HepG2 (cell line): Measurements from ENCODE around the gene TRAPPC12. TPM values are rescaled to one million over a fixed set of nuclear protein-coding genes. Genes with fewer than 3 reads are reported as not detected.

Source experiments
- ATAC-seq: fragments of 200-7000 bp; cut with Tn5 transposase; 3 replicates; pipeline ENCODE4 v1.9.1; 2020; ENCODE audit warnings: mild to moderate bottlenecking, moderate library complexity
- BruUV-seq: library from RNA; stranded (reverse); fragments of 400-500 nt; replicated peaks from 2 replicates; lab custom pipeline; 2021; lab: Mats Ljungman, UMichigan
- CTCF ChIA-PET: fragments of 300-600 bp; formaldehyde crosslinking; extraction: SDS; loops from one replicate; lab custom pipeline; 2021; ENCODE audit warnings: low total read pairs, inconsistent platforms, low intra/inter-chr PET ratio; lab: Yijun Ruan, JAX
- POLR2A ChIA-PET: fragments of 350-600 bp; sonication (Branson Sonifier 250); formaldehyde crosslinking; loops from one replicate; lab custom pipeline; 2020; ENCODE audit warnings: antibody characterized with exemption, inconsistent platforms; lab: Yijun Ruan, JAX
- DNase-seq: peaks from one replicate; pipeline ENCODE4 v3.0.0-alpha.2; 2015; ENCODE audit warnings: low spot score
- FAIRE-seq: peaks from 3 replicates; lab custom pipeline; 2011; peaks lifted over from hg19 to GRCh38; lab: Jason Lieb, UNC
- H2AFZ ChIP-seq: one replicate; pipeline ENCODE4 v1.6.1; 2011; ENCODE audit warnings: low read length, inconsistent platforms
- H3K27ac ChIP-seq: fragments of 300-600 bp; 3 replicates; pipeline ENCODE4 v1.8.0; 2011; ENCODE audit warnings: mixed run types, mild to moderate bottlenecking, mixed read lengths, low read length, inconsistent platforms; ENCODE audit not compliant: insufficient read depth; ENCODE audit errors: extremely low read length
- H3K27me3 ChIP-seq, 2 experiments: fragments of 200-600 bp in 1 of 2; 2 replicates in 1 of 2; 3 replicates in 1 of 2; pipeline versions ENCODE4 v1.6.0 to v1.8.0; 2011; ENCODE audit warnings: low read length in 2 of 2, mild to moderate bottlenecking in 2 of 2, moderate library complexity in 2 of 2, inconsistent platforms in 1 of 2; ENCODE audit not compliant: insufficient read depth in 2 of 2, control insufficient read depth in 1 of 2
- H3K36me3 ChIP-seq, 2 experiments: fragments of 200-600 bp in 1 of 2; replicated peaks in 1 of 2; 2 replicates in 1 of 2; 3 replicates in 1 of 2; pipeline versions ENCODE4 v1.5.1 to v1.8.0; 2011; ENCODE audit warnings: low read length in 2 of 2, inconsistent platforms in 1 of 2; ENCODE audit not compliant: insufficient read depth in 2 of 2, control insufficient read depth in 1 of 2
- H3K4me1 ChIP-seq: 2 replicates; pipeline ENCODE4 v1.5.1; 2012; ENCODE audit warnings: low read length, inconsistent platforms; ENCODE audit not compliant: insufficient read depth
- H3K4me2 ChIP-seq: 2 replicates; pipeline ENCODE4 v1.6.0; 2011; ENCODE audit warnings: low read depth, low read length, inconsistent platforms
- H3K4me3 ChIP-seq, 3 experiments: fragments of 200-600 bp in 1 of 3; sonication (generic), shearing (Covaris generic) in 1 of 3; replicated peaks in 1 of 3; 2 replicates each; pipeline ENCODE4 v1.5.1; 2011 to 2016; ENCODE audit warnings: low read length in 3 of 3, inconsistent platforms in 2 of 3, low read depth in 2 of 3, mild to moderate bottlenecking in 2 of 3, control low read depth in 1 of 3, mixed read lengths in 1 of 3; ENCODE audit not compliant: insufficient read depth in 1 of 3
- H3K79me2 ChIP-seq: one replicate; pipeline ENCODE4 v1.6.1; 2011; ENCODE audit warnings: low read length, inconsistent platforms; ENCODE audit not compliant: insufficient read depth
- H3K9ac ChIP-seq: 2 replicates; pipeline ENCODE4 v1.6.0; 2011; ENCODE audit warnings: mild to moderate bottlenecking, low read depth, low read length, inconsistent platforms; ENCODE audit not compliant: insufficient read depth
- H3K9me3 ChIP-seq: 2 replicates; pipeline ENCODE4 v1.5.1; 2012; ENCODE audit warnings: mild to moderate bottlenecking, low read length
- H4K20me1 ChIP-seq: 2 replicates; pipeline ENCODE4 v1.6.0; 2011; ENCODE audit warnings: inconsistent platforms, mild to moderate bottlenecking, low read length, moderate library complexity; ENCODE audit not compliant: insufficient read depth
- KDM5A ChIP-seq: fragments of 200-600 bp; sonication (generic); IDR thresholded peaks from 2 replicates; pipeline ENCODE4 v1.7.0; 2018; ENCODE audit warnings: antibody characterized with exemption, mild to moderate bottlenecking, low read length, borderline replicate concordance
- KLF15 ChIP-seq: sonication (generic); formaldehyde crosslinking; IDR thresholded peaks from 2 replicates; pipeline ENCODE4 v1.8.1; 2023; ENCODE audit warnings: borderline replicate concordance, mild to moderate bottlenecking, inconsistent platforms, missing genetic modification reagents, mixed read lengths
- PHF21A ChIP-seq: sonication (generic); formaldehyde crosslinking; IDR thresholded peaks from 2 replicates; pipeline ENCODE4 v1.5.0; 2020; ENCODE audit warnings: mild to moderate bottlenecking, missing genetic modification reagents
- SCMH1 ChIP-seq: sonication (generic); formaldehyde crosslinking; IDR thresholded peaks from 2 replicates; pipeline ENCODE4 v1.9.0; 2021; ENCODE audit warnings: missing genetic modification reagents, mild to moderate bottlenecking, borderline replicate concordance
- ZNF224 ChIP-seq: sonication (generic); formaldehyde crosslinking; IDR thresholded peaks from 2 replicates; pipeline ENCODE4 v1.5.0; 2020; ENCODE audit warnings: mild to moderate bottlenecking, missing genetic modification reagents
- ZNF841 ChIP-seq: sonication (generic); formaldehyde crosslinking; IDR thresholded peaks from 2 replicates; pipeline ENCODE4 v1.8.1; 2023; ENCODE audit warnings: missing genetic modification reagents, borderline replicate concordance
- WGBS: methylation state at CpG from one replicate; pipeline ENCODE4 v1.1.6; 2017; ENCODE audit warnings: low lambda C conversion rate; 5-methylcytosine and 5-hydroxymethylcytosine counted together
- in situ Hi-C: cut with HindIII; loops from 2 replicates; pipeline ENCODE4 v1.10.0; 2017; ENCODE audit warnings: low pct_unique_long_range_greater_than_20kb; ENCODE audit not compliant: extremely low pct_ligation_motif_present
- intact Hi-C: fragments of 100-400 bp; cut with micrococcal nuclease; formaldehyde crosslinking; loops from one replicate; pipeline ENCODE4 v1.10.0; 2022; ENCODE audit not compliant: unreplicated experiment
- polyA plus RNA-seq, 8 experiments: library from polyadenylated mRNA; depleted of rRNA in 3 of 8; stranded (reverse) in 7 of 8; unstranded in 1 of 8; fragments of >200 nt; fragmentation: Illumina TruSeq in 4 of 8; extraction: Trizol in 4 of 8; gene quantifications; 2 replicates each; pipeline versions ENCODE4 v1.2.1 to v1.2.3, GENCODE V29; 2011 to 2016; ENCODE audit warnings: low read depth in 4 of 8, missing spikeins in 1 of 8, mixed read lengths in 1 of 8; ENCODE audit not compliant: insufficient read depth in 1 of 8
- total RNA-seq, 5 experiments: library from RNA; depleted of rRNA; stranded (reverse); fragments of >200 nt; fragmentation: Illumina TruSeq; extraction: Trizol; gene quantifications; 2 replicates each; pipeline ENCODE4 v1.2.3, GENCODE V29; 2016; ENCODE audit warnings: low read depth in 1 of 5
- TF ChIP-seq, protein P1 (sequence below): sonication (generic); formaldehyde crosslinking; IDR thresholded peaks from 2 replicates; pipeline ENCODE4 v1.4.0; 2020; ENCODE audit warnings: missing genetic modification reagents, borderline replicate concordance
- TF ChIP-seq, protein P2 (sequence below): IDR thresholded peaks from 2 replicates; pipeline ENCODE4 v1.6.1; 2016; ENCODE audit warnings: low read depth, control low read depth
- TF ChIP-seq, protein P3 (sequence below): sonication (generic); formaldehyde crosslinking; IDR thresholded peaks from 2 replicates; pipeline ENCODE4 v1.4.0; 2020; ENCODE audit warnings: mild to moderate bottlenecking, missing genetic modification reagents

Gene TRAPPC12
- total and polyA plus RNA-seq, 2 of the 13 experiments (the other 11 are each of a cell fraction or from before 2014, with no cell fraction given): 46.4 to 97.7 TPM

- no peak overlapping the region for H2AFZ ChIP-seq
- FAIRE-seq (no peak), DNase-seq (no peak), ATAC-seq (no peak)
- BruUV-seq: no TSS peak
- H3K4me1 ChIP-seq: peaks cover 16% of the 10 kb centered on the region
- no peaks in the 10 kb centered on the region for H4K20me1 ChIP-seq
- no peak overlapping the region for H3K27ac ChIP-seq
- H3K4me3 ChIP-seq: no peak overlapping the region
- no peaks in the 10 kb centered on the region for H3K9me3 ChIP-seq
- no peaks in the 10 kb centered on the region for H3K27me3 ChIP-seq
- POLR2A ChIA-PET: no interaction called here
- H3K36me3 ChIP-seq: peaks cover 38 to 68% of the 10 kb centered on the region in 2 experiments
- H3K9ac ChIP-seq: no peak overlapping the region
- H3K4me2 ChIP-seq: no peak overlapping the region
- intact Hi-C loops: no loop called here
- in situ Hi-C loops: no loop called here
- TF ChIP-seq KDM5A: no peak
- WGBS: 95% methylated on average over 6 of the region's 6 CpGs
- CTCF ChIA-PET: no interaction called here
- H3K79me2 ChIP-seq: no peaks in the 10 kb centered on the region
Observed at GRCh38 chr2:3427272-3427671, 47.8 kb downstream of the TRAPPC12 start.

DNA sequence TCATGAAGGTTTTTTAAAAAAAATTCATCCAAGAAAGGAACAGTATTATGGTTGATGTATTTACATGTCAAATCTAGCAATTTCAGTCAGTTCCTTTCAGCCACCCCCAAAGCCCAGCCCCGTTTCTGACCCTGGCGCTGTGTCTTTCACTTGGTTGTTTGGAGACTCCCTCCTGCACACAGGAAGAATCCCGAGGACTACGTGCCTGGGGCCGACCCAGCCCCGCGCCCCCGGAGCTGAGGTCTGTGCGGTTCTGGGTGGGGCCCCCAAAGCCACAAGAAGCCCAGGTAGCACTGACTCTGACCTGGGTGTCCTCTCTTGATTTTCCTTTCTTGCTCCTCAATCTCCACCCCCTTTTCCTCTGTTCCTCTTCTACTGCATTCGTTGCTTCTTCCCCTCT lies 49.1 kb downstream of the TRAPPC12 start:
- H4K20me1 ChIP-seq: no peaks in the 10 kb centered on the region
- H3K36me3 ChIP-seq: peaks cover 30 to 66% of the 10 kb centered on the region in 2 experiments
- H3K27me3 ChIP-seq: no peaks in the 10 kb centered on the region
- 99% methylated on average over 10 of the region's 10 CpGs for WGBS
- BruUV-seq: no TSS peak
- no peak overlapping the region for H3K4me3 ChIP-seq
- intact Hi-C loops (no loop called here), in situ Hi-C loops (no loop called here)
- CTCF ChIA-PET: no interaction called here
- no peak for ATAC-seq
- H3K9me3 ChIP-seq: no peaks in the 10 kb centered on the region
- H3K27ac ChIP-seq: no peak overlapping the region
- H2AFZ ChIP-seq: no peak overlapping the region
- no peaks in the 10 kb centered on the region for H3K79me2 ChIP-seq
- FAIRE-seq: no peak
- H3K9ac ChIP-seq: no peak overlapping the region
- peaks cover 7% of the 10 kb centered on the region for H3K4me1 ChIP-seq
- POLR2A ChIA-PET: no interaction called here
- no peak overlapping the region for H3K4me2 ChIP-seq
- no peak for DNase-seq
- no peak for TF ChIP-seq SCMH1 (CRISPR knock-in tag)
- no peak for TF ChIP-seq PHF21A
- TF ChIP-seq, protein P1, sequence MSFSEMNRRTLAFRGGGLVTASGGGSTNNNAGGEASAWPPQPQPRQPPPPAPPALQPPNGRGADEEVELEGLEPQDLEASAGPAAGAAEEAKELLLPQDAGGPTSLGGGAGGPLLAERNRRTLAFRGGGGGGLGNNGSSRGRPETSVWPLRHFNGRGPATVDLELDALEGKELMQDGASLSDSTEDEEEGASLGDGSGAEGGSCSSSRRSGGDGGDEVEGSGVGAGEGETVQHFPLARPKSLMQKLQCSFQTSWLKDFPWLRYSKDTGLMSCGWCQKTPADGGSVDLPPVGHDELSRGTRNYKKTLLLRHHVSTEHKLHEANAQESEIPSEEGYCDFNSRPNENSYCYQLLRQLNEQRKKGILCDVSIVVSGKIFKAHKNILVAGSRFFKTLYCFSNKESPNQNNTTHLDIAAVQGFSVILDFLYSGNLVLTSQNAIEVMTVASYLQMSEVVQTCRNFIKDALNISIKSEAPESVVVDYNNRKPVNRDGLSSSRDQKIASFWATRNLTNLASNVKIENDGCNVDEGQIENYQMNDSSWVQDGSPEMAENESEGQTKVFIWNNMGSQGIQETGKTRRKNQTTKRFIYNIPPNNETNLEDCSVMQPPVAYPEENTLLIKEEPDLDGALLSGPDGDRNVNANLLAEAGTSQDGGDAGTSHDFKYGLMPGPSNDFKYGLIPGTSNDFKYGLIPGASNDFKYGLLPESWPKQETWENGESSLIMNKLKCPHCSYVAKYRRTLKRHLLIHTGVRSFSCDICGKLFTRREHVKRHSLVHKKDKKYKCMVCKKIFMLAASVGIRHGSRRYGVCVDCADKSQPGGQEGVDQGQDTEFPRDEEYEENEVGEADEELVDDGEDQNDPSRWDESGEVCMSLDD: no peak
- TF ChIP-seq ZNF224: no peak
- no peak for TF ChIP-seq KLF15
- no peak for TF ChIP-seq ZNF841
- TF ChIP-seq, protein P2, sequence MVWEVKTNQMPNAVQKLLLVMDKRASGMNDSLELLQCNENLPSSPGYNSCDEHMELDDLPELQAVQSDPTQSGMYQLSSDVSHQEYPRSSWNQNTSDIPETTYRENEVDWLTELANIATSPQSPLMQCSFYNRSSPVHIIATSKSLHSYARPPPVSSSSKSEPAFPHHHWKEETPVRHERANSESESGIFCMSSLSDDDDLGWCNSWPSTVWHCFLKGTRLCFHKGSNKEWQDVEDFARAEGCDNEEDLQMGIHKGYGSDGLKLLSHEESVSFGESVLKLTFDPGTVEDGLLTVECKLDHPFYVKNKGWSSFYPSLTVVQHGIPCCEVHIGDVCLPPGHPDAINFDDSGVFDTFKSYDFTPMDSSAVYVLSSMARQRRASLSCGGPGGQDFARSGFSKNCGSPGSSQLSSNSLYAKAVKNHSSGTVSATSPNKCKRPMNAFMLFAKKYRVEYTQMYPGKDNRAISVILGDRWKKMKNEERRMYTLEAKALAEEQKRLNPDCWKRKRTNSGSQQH: no peak
- TF ChIP-seq, protein P3, sequence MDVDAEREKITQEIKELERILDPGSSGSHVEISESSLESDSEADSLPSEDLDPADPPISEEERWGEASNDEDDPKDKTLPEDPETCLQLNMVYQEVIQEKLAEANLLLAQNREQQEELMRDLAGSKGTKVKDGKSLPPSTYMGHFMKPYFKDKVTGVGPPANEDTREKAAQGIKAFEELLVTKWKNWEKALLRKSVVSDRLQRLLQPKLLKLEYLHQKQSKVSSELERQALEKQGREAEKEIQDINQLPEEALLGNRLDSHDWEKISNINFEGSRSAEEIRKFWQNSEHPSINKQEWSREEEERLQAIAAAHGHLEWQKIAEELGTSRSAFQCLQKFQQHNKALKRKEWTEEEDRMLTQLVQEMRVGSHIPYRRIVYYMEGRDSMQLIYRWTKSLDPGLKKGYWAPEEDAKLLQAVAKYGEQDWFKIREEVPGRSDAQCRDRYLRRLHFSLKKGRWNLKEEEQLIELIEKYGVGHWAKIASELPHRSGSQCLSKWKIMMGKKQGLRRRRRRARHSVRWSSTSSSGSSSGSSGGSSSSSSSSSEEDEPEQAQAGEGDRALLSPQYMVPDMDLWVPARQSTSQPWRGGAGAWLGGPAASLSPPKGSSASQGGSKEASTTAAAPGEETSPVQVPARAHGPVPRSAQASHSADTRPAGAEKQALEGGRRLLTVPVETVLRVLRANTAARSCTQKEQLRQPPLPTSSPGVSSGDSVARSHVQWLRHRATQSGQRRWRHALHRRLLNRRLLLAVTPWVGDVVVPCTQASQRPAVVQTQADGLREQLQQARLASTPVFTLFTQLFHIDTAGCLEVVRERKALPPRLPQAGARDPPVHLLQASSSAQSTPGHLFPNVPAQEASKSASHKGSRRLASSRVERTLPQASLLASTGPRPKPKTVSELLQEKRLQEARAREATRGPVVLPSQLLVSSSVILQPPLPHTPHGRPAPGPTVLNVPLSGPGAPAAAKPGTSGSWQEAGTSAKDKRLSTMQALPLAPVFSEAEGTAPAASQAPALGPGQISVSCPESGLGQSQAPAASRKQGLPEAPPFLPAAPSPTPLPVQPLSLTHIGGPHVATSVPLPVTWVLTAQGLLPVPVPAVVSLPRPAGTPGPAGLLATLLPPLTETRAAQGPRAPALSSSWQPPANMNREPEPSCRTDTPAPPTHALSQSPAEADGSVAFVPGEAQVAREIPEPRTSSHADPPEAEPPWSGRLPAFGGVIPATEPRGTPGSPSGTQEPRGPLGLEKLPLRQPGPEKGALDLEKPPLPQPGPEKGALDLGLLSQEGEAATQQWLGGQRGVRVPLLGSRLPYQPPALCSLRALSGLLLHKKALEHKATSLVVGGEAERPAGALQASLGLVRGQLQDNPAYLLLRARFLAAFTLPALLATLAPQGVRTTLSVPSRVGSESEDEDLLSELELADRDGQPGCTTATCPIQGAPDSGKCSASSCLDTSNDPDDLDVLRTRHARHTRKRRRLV (CRISPR knock-in tag): no peak
